Activated CD4-positive, alpha-beta T cell treated with anti-CD3 and anti-CD28 coated beads, Interleukin-2, amount 50 U/mL, for 48 hours (primary cell): ENCODE results near the gene PDE4D.

Experiments
- DNase-seq, 2 experiments: peaks; one replicate each; pipeline ENCODE4 v3.0.0-alpha.2; 2020

Gene PDE4D

DNA sequence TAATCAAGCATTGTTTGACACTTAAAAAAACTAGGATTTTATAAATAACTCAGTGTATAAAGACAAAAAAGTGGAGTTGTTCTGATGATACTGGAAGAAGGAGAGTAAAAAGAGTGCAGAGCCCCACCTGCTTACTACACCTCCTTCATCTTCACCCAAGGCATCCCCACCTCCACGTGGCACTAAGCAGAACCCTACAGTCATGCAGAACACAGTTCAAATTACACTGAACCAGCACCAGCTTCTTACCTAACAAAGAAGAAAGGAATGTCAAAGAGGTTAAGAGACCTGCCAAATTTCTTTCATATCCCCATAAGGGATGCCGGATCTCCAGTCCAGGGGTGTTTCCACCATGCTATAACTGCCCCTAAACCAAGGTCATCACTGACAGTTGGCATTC, 55.5 kb downstream of the PDE4D start:
- DNase-seq, result no peak

DNA sequence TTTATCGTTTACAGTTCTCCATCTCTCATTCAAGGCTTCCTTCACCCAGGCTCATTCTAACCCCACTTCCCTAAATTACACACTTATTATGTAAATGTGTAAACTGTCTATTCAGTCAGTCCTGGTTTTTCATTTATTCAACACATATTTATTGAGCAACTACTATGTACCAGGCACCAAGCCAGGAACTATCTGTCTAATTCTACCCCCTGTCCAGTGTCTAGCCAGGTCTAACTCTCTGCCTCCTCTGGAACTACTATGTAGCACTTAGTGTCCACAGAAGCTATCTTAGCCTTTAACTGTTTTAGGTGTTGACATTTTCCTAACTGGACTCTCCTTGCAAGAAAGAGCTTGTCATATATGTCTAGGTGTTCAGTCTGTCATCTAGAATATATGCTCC, 56.5 kb downstream of the PDE4D start:
- no peak for DNase-seq

DNA sequence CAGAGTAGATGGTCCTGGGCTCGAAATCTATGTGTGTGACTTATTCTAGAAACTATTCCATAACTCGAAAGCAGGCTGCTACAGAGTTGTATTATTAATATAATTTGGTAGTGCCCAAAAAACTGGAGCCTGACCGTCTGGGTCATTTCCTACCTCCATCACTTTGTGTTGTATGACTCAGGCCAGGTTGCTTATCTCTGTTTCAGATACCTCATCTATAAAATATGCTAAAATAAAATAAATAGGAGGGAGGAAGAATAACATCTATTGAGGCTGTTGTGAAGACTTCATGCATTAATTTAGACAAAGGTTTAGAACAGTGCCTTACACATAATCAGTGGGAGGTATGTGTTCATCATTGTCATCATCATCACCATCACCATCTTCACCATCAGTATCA, 57.7 kb downstream of the PDE4D start:
- no peak for DNase-seq

DNA sequence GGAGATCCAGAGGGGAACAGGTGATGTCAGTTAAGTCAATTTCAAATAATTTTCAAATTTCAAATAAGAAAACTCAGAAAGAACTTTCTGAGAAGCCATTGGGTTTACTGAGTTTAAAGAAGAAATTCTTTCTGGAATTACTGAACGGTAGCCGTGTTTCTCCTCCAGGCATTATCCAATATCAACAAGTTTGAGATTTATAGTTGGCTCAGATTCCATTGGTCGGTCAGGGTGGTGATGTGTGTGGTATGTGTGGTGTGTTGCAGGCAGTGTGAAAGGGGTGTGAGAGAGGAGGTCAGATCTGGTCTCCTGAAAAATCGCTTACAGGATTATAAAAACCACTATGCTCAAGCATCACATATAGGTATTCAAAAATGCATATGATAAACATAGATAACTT, 60.1 kb downstream of the PDE4D start:
- no peak for DNase-seq

DNA sequence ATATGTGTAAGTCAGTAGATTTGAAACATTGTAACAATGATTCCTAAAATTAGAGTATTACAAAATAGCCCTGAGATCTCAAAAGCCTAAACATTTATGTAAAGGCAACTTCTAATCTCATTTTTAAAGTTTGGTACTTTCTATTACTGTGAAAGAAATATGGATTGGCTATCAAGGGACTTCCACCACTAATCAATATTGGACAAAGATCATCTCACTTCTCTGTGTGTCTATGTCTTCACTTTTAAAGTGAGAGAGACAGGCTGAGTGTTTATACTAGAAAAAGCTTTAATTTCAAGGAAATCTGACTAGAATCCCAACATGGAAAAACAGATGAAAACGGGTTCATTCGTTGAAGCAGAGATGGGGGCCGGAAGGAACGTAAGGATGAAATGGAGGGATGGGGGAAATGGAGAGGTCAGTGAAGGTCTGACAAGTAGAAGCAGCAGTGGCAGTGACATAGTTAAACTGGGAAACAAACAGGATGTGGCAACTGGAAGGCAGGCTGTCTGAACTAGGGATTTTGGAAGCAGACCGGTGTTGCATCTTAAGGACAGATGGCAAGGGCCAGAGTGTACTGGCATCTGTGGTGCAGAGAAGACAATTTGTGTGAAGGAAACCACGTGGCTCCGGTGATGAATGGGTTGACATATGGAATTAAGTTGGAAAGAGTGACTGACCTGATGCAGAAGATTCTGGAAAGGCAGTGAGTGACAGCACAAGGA, 60.8 kb downstream of the PDE4D start:
- DNase-seq, result no peak

DNA sequence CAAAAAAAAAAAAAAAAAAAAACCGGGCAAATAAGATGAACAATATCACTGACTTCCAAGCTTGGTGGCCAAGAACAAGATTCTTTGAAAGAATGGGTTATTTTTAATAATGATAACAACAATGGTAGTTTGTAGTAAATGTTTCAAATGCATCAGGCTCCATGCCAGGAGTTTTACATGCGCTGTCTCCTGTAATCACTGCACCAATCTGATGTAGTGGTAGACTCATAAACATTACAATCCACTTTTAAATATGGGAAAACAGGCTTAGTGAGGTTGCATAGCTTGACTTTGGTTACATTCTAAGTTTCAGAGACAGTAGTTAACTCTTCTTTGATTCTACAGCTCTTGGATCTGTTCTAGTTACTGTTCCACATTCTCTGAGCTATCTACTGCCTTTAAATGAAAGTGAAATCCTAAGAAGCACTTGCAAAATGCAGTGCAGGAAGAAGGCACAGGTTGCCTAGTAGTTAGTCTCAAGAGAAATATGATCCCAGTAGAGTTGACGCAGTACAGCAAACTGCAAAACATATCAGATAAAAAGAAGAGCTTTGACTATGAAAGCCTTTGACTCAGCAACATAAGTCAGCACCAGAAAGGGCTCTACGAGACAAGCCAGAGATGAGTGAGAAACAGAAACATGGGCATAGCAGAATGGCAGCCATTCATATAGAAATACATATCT, 62.1 kb downstream of the PDE4D start:
- no peak for DNase-seq

DNA sequence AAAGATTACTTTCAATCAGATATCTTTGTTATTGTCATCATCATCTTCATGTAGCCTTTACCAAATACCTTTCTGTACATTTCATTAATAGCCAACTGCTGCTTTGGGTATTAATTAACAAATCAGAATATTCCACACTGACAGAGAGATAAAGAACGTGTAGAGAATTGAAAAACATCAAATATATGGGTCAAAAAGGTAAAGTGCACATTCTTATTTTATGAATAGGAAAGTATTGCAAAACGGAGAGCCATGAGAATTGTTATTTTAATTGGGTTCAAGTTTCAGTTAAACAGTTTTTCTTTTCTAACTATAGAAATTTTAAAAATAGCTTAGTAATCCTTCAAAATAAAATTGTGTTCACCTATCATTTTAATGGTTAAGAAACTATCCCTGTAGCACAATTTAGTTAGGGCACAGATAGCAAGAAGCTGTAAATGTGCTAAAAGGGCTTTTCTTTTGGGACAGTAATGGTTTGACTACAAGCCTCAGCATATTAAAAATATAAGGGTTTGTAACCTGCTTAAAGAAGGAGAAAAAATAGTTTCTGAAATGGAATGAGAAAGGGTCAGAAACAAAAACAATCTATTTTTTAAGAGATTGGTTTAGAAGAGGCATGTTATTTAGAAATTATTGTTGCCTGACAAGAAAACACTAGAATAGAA, 62.9 kb downstream of the PDE4D start:
- no peak for DNase-seq

DNA sequence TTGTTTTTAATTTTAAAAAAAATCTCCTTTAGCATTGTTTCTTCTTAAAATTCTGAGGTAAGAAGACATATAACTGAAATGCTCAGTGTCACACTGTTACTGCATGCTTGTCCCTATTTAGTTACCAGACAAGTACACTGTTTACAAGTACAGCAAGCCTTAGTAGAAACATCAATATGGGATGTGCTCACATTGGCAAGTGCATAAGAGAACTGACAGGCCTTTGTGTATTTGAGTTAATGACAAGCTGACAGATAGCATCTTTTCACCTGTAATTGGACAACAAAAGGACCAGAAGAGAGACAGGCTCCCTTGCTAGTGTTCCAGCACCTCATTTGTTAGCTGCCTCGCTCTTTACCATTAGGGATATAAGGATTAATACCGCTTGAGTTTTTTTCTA, 63.6 kb downstream of the PDE4D start:
- no peak for DNase-seq

DNA sequence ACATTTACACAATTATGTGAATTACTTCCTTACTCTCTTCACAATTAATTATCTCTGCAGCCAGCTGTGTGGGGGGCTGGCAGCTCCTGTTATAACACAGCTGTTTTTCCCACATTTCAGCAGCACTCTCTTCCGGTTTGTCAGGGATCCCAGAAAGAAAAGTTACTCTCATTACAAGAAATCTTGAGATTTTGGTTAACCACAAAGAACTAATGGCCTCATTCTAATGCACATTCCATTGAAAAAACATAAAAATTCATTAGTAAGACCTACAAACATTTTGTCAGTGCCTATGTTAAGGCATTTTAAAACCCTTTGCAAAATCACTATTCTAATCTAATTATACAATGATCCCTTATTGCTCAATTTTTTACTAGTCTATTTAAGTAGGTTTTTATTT, 64.1 kb downstream of the PDE4D start:
- no peak for DNase-seq

DNA sequence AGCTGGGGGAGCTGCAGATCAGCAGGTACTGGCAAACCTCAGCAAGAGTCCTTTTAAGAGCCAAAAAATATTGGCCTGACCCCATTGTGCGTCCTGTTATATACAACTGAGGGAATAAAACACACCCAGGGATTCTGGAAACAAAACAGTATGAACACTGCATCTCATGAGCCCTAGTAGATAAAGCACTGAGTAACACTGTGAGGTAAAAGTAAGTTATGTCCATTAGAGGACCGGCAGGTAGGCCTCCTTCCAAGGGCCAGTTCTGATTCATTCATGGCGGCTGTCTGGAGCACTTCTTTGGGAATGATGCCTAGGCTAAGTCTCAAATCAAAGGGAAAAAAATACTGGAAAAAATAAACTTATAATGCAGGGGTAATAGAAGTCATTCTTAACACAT, 64.9 kb downstream of the PDE4D start:
- DNase-seq, result no peak

DNA sequence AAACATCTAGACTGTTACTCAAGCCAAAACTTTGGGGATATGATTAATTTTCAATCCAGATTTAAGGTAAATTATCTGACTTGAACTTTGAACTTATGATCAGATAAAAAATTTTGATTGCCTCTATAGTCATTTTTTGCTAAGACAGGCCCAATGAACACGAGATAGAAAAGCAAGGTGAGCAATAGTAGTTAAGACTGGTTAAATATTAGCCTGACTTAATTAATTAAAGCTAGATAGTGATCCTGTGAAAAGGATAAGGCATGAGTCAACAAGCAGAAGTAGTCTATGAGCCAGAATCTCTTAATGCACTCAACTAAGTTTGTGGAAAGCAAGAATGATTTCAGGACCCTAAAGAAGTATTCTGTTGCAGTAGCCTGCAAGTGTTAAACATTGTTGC, 66.5 kb downstream of the PDE4D start:
- no peak for DNase-seq

DNA sequence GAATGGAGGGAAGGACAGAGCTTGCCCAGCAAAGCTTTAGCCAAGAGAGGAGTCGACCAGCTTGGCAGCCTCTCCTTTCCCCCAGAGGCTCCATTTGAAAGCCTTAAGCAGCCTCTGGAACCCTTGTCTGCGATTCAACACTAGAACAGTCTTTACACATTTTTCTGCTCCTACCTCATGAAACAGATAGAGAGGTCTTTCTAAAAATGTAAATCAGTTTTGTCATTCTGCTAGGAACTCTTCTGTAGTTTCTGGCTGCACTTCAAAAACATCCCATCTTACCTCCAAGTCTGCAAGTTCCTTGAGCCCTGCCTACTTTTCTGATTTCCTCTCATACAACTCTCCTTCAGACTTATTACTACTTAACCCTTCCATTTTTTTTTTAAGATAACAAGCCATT, 70.1 kb downstream of the PDE4D start:
- no peak for DNase-seq

DNA sequence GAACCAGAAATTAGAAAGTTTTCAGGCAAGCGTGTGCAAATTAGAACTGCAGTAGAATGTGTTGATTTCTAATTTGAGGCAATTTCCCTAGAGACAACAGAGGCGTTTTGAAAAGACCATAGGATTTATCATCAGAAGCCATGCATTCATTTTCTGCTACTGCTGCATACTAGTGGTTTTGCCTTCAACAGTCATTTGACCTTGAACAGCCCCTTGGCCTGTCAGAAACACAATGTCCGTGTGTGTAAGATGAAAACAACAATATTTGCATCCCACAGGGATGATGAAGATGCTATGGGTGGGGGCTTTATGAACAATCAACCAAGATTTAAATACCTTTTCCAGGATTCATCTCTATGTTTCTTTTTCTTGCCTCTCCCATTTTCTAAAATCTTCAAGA, 73.7 kb downstream of the PDE4D start:
- DNase-seq, result no peak

DNA sequence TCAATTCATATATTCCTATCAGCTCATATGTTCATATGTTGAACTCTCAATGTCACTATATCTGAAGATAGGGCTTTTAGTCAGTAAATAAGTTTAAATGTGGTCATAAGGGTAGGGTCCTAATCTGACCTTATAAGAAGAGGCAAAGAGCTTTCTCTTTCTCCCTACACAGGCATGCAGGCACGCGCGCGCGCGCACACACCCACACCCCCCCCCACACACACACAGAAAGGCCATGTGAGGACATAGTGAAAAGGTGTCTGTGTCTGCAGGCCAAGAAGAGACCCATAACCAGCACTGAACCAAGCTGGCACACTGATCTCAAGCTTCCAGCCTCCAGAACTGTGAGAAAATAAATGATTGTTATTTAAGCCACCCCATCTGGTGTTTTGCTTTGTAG, 76.0 kb downstream of the PDE4D start:
- no peak for DNase-seq

DNA sequence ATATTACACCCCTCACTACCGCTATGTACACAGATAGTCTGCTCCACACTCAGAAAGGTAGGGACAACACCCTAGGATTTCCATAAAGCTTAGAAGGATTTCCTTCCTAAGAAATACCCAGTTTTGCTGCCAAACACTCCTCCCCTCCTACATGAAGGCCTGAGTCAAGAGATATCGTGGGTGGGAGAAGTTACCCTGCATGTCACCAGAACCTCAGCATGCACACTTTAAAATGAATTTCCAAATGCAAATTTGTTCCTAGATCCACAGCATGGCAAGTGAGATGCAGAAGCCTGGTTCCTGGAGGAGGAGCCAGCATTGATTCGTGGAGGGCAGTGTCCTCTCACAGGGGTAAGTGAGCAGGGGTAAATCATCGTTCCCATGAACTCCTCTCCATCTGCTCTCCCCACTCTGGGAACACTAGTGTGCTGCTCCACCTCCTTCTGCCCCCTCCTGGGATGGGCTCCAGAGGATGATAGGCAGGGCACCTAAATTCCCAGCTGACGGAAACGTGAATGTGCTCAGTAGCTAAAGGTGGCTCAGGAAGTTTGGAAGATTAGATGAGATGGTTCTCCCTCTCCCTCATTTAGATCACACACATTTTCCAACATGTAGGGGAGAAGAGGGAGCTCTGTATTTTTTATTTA, 76.7 kb downstream of the PDE4D start:
- no peak for DNase-seq

DNA sequence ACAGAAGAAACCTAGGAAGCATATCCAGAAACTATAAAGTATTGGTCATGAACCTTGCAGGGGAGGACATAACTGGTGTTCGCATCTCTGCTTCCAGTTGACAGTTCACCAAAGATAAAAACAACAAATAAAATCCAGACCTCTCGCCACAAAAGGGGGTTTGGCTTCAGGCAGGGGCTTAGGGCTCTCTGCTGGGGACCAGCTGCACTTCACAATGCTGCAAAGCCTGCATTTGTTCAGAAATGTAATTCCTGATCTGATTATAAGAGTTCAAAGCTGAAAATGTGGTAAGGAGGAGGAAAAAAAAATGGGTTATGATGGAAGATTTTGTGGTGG, 79.0 kb downstream of the PDE4D start:
- DNase-seq, result no peak

DNA sequence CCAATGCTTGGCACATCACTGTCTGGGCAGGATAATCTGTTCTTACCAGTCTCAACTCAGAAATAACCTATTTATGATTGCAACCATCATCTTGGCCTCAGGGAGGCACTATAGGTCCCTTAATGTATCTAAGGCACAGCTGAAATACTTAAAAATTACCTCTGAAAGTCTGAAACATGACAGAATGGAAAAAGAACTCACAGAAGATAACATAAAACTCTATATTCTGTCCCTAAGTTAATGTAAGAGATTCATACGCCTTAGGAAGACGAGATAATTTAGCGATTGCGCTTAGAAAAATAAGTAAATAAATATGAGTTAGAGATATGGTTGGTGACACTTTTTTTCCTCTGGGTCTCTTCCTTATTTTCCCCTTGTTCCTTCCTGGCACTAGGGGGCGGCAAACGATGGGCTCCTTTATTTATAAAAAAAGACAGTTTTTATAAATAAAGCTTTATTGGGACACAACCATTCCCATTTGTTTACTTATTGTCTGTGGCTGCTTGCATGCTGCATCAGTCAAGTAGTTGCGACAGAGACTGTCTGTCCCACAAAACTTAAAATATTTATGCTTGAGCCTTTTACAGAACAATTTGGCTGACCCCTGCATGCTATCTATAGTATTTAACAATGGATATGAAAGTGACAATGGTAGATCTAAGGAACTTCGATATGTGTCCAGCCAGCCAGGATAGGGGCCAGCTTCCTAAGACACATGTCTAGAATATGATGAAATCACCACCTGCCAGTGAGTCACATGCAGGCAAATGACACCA, 79.6 kb downstream of the PDE4D start:
- DNase-seq, result peak in 1 of 2 experiments; percentile 8

DNA sequence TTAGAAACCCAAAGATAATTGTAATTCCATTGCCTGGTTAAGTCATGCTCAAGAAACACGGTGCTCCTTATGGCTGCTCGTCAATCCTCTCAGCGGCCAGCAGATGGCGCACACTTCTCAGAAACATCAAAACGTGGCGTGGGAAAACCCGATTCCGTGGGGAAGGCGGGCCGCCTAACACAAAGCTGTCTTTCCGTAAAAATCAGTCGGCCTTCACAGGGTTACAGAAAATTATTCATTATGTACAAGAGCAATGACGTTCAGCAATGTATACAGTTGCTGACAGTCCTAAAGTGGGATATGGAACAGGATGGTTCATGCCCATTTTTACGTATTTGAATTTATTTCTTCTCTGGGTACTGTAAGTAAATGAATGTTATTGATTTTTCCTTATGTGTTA, 83.5 kb downstream of the PDE4D start:
- peak; percentile 65 to 73 for DNase-seq

DNA sequence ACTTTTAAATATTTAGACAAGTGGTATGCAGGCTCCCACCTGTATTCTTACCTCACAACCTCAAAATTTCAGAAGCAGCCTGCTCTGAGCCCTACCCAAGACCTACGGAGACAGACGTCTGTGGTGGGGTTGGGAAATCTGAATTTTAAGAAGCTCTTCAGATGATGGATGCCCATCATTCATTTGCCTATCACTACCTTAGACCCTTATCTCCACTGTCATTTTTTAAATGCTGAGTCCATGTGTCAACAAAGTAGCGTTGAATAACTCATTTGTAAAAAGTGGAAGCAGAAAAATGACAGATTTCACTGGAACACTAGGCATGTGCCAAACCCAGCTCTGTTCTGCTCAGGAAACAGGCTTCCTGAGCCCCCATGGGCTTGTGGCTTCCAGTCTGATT, 85.7 kb downstream of the PDE4D start:
- DNase-seq, result no peak

DNA sequence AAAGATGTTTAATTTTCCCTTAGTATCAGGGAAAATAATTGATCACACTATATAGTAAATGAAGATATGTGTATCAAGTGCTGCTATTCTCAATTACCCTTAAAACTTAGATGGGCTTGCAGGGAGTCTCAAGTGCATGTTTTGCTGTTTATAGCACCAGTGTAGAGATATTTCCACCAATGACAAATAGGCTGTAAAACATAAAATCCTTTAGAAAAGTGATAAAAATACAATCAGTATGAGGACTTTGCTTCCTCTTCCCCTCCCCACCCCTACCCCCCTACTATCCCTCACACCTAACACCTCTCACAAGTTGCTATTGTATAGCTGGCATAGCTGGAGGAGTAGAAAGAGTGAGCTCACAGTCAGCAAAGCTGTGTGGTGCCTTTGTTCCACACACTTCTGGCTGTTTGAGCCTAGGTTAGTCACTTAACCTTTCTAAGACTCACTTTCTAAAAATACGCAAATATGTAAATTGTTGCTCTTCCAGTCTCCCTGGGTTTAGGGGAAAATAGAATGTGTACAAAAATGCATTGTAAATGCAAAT, 93.1 kb downstream of the PDE4D start:
- DNase-seq, result no peak

DNA sequence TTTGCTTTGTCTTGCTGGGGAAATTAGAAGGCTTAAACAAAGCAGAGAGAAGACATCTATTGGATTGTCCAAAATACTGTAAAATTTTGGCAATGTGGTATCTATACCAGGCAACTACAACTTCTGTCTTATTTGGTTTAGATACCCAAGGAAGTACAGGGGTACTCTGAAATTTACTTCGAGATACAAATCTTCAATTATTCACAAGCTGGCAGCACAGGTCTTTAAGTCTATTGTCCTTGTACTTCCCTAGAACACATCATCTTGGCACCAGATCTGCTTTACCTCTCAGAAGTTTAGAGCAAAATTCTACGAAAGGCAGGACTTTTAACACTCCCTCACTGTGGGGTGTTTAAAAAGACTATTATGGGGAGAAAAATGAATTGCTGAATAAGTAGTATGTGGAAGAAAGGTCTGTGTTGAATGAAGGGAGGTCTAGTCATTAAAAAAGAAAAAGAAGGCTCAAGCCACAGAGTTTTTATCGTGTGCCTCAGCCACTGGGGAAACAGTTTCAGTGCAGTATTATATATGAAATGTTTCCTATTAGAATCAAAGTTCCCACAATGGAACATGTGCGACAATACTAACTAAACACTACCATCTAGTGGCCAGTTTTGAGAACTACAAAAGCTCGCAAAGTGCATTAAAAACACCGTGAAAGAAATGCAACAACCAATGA, 93.7 kb downstream of the PDE4D start:
- DNase-seq, result no peak
